ENCODE results near the gene STPG3.

- TF ChIP-seq CTCF (IDR thresholded peaks at IDR 0.05; ENCODE audit: low read length) (no peak), EZH2 (optimal IDR thresholded peaks at IDR 0.05; ENCODE audit: low read depth, low read length) (no peak)
Observed at GRCh38 chr9:137245450-137246421, 5.3 kb upstream of the STPG3 start.

Data from MM.1S (cell line).